NCI-H446 treated with DMSO at 0.1 percent for 48 hours (cell line): Measurements from ENCODE around the gene ADCK2.
"Not testable (repeated sequence)": the region's sequence is repeated elsewhere in the genome, so short reads cannot be mapped to it uniquely, and the experiment has no call there.

Source experiments
- DNase-seq: peaks from one replicate; lab custom pipeline; 2025; lab: John Stamatoyannopoulos, UW

ADCK2 gene

DNA sequence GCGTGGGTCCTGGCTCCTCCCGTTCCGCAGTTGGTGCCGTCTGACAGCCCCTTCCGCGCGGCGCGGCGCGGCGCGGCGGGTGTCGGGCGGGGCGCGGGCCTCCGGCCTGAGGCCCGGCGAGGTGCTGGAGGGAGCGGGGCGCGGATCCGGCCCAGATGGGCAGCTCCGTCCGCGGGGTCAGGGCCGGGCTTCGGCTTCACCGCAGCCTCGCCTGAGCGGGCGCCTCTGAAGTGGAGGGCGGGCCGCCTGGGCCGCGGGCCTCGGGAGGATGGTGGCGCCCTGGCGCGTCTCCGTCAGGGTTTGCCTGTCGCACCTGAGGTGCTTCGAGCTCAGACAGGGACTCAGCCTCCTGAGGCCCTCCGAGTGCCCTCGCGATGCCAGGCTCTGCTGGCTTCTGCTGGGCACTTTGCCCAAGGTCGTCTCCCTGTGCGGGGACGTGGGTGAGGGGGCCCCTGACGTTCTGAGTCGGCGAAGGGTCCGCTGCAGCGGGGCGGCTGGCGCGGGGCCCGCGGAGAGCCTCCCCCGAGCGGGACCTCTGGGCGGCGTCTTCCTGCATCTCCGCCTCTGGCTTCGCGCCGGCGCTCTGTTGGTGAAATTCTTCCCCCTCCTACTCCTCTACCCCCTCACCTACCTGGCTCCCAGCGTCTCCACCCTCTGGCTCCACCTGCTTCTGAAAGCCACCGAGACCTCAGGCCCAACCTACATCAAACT lies 473 bp downstream of the ADCK2 start:
- no peak for DNase-seq

DNA sequence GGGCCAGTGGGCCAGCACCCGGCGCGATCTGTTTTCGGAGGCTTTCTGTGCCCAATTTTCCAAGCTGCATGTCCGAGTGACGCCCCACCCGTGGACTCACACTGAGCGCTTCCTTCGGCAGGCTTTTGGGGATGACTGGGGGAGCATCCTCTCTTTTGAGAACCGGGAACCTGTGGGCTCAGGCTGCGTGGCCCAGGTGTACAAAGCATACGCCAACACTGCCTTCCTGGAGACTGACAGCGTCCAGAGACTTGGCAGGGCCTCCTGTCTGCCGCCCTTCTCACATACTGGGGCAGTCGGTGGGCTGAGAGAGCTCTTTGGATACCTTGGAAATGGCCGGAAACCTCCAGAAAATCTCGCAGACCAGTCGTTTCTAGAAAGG lies 1.0 kb downstream of the ADCK2 start:
- DNase-seq: no peak

DNA sequence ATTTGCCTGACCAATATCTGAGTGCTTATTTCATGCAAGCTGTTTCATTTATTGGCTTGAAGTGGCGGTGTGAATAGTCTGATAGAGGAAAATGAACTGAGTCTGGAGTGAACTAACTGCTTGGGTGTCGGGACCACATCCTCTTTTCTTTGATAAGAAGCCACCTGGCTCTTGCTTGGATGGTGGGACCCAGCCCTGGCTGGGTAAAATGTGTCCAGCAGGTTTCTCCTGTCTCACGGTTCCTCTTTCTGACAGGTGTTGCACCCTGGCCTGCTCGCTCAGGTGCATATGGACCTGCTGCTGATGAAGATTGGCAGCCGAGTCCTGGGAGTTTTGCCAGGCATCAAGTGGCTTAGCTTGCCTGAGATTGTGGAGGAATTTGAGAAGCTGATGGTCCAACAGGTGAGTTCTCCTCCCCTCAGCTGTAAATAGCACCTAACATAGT lies 1.6 kb downstream of the ADCK2 start:
- DNase-seq: no peak

DNA sequence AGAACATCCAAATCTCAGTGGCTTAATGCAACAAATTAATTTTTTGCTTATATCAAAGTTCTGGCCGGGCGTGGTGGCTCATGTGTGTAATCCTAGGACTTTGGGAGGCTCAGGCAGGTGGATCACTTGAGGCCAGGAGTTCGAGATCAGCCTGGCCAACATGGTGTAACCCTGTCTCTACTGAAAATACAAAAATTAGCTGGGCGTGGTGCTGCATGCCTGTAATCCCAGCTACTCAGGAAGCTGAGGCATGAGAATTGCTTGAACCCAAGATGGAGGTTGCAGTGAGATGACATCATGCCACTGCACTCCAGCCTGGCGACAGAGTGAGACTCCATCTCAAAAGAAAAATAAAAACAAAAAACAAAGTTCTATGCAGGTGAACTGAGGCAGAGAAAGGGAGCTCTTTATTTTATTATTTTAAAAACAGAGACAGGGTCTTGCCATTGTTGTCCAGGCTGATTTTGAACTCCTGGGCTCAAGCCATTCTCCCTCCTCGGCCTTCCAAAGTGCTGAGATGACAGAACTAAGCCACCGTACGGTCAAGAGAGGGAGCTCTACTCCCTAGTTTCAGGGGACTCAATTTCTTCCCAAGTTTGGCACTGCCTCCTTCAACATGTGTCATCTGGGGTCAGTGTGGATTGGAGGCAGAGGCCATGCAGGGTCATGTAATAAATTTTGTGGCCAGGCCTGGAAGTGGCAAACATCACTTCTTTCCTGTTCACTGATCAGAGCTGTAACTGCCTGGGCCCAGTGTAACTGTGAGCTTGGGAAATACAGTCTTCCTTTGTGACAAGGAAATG lies 2.4 kb downstream of the ADCK2 start:
- DNase-seq: peak; percentile 31

DNA sequence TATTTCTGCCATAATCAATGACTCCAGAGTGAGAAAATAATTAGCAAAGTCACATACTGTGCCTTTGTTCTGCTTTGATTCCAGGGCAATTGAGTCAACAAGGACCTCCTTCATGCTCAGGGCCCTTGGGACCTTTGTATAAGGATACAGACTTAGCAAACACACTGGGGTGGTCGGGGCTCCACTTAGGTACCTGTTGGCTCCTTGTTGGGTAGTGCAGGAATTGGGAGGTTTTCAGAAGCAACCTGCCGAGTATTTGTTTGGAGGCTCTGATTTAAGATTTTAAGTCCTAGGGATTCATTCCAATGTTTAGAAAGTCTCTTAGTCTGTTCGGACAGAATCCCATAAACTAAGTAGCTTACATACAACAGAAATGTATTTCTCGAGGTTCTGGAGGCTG lies 3.0 kb downstream of the ADCK2 start:
- DNase-seq: no peak

DNA sequence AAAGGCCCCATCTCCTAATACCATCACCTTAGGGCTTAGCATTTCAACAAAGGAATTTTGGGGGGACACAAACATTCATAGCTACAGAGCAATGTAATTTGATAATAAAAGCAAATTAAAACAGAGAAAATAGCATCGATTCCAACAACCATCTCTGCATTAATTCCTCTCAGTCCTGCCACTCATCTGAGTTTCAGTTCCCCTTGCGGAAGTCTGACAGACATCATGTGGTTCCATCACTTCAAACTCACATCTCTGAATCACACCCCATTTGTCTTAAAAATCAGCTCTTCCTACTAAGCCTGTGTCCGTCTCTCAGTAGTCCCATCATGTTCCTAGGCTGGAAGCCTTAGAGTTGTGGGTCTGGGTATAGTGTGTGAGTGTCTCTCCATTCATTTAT lies 3.6 kb downstream of the ADCK2 start:
- no peak for DNase-seq

DNA sequence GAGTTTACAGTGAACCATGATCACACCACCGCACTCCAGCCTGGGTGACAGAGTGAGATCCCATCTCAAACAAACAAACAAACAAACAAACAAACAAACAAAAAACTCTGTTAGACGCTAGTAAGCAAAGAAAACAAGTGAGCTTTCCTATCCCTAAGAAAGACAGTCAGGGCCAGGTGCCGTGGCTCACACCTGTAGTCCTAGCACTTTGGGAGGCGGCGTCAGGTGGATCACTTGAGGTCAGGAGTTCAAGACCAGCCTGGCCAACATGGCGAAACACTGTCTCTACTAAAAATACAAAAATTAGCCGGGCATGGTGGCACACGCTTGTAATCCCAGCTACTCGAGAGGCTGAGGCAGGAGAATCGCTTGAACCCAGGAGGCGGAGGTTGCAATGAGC lies 4.2 kb downstream of the ADCK2 start:
- DNase-seq: not testable (repeated sequence)

DNA sequence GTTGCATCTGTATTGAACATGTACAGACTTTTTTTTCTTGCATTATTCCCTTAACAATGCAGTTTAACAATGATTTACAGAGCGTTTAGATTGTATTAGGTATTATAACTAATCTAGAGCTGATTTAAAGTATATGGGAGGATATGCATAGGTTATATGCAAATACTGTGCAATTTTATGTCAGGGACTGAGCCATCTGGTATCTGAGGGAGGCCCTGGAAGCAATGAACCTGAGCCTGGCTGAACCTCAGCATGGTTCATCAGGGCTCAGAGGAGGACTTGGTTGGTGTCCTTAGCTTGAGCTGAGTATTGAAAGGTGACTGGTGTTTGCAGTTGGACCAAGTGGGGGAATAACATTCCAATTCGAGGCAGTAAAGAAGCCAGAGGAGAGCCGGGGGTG lies 4.8 kb downstream of the ADCK2 start:
- DNase-seq: no peak

DNA sequence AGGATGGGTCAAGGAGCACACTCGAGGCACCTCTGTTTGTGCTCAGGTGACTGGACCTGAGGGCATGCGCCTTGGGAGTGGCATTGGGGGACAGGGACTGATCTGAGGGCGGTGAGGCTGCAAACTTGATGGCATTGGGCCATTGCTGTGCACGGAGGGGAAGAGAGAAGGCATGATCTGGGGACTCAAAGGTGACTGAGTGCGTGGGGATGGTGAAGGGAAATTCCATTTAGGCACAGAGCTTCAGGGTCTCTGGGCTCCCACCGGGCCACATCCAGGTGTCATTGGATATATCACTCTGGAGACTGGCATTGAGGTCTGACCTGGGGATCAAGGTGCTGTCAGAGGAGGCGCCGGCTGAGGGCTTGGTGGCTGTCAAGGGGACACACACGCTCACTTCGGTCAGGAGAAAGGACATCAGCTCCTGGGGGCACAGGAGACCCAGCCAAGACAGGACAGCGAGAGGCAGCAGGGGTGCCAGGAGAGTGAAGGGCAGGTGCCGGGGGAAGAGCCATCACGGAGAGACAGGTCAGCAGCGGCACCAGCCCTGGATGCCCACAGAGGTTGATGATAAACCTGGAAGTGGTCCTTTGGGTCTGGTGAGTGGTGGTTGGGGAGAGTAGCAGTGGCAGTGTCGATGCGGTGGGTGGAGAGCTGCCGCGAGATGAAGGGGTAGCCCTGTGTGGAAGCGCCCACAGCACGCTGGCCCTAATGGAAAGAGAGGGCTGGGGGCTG lies 5.5 kb downstream of the ADCK2 start:
- no peak for DNase-seq

DNA sequence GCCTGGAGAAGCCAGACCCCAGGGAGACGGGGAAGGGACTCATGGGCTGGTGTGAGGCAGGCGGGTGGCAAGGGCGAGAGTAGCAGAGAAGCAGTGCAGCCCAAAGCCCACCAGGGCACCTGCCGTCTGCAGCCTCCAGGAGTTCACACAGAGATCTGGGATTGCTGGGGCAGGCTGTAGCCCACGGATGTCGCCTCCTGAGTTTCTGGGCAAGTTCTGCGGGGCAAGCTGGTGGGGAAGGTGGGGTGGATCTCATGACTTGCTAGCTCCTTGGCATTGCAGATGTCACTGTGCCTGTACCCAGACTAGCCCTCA lies 6.0 kb downstream of the ADCK2 start:
- DNase-seq: no peak

DNA sequence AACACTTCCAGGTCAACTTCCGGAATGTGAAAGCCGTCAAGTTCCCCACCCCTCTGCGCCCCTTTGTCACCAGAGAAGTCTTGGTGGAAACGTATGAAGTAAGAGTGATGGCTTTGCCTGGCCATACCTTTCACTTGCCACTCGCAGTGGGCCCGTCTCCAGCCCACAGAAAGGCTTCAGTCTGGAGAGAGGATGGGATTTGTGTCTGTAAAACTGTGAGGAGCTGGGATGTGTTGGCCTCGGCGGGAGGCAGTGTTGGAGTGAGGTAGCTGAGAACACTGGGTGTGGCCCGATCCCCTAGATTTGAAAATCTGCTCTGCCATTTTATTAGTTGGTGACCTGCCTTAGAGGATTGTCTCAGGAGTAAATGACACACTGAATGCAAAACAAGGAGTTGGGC lies 6.4 kb downstream of the ADCK2 start:
- no peak for DNase-seq

DNA sequence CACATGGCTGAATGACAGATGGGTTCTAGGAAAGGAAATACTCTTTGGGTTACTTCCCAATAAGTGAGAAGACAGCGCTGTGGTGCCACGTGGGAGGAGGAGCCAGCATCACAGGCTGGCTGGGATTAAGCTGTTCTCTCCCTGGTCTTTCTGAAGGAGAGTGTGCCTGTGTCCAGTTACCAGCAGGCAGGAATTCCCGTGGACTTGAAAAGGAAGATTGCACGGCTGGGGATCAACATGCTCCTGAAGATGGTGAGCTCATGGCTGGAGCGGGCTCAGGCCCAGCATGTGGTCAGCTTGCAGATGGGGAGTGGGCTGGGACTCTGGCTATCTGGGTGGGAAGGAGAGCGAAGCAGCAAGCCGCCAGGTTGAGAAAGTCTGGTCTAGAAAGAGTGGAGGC lies 8.1 kb downstream of the ADCK2 start:
- DNase-seq: no peak

DNA sequence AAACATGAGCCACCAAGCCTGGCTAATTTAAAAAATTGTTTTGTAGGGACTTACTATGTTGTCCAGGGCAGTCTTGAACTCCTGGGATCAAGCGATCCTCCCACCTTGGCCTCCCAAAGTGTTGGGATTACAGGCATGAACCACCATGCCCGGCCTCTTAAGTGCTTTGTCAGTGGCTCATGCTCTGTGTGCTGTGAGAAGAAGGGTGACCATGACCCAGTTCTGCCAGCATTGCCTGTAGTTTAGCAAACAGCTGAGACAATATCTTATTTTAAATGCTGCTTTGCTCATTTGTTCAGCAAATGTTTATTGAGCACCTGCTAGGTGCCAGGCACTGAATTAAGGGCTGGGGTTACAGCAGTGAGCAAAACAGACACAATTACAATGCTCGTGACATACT lies 9.0 kb downstream of the ADCK2 start:
- DNase-seq: no peak

DNA sequence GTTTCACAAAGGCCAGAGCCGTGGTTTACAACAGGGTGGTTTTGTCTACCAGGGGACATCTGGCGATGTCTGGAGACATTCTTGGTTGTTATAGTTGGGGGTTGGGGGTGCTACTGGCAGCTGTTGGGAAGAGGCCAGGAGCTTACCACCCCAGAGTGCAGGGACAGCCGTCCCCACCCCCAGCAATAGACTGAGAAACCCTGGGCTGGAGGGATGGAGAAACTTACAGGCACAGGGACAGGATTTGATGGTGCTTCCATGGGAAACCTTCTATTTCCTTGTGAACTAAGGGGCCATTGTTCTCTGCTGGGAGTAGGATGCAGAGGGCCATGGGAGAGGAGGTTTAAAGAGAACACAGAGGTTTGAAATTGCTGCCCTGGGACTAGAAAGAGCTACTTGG lies 10.9 kb downstream of the ADCK2 start:
- DNase-seq: no peak

DNA sequence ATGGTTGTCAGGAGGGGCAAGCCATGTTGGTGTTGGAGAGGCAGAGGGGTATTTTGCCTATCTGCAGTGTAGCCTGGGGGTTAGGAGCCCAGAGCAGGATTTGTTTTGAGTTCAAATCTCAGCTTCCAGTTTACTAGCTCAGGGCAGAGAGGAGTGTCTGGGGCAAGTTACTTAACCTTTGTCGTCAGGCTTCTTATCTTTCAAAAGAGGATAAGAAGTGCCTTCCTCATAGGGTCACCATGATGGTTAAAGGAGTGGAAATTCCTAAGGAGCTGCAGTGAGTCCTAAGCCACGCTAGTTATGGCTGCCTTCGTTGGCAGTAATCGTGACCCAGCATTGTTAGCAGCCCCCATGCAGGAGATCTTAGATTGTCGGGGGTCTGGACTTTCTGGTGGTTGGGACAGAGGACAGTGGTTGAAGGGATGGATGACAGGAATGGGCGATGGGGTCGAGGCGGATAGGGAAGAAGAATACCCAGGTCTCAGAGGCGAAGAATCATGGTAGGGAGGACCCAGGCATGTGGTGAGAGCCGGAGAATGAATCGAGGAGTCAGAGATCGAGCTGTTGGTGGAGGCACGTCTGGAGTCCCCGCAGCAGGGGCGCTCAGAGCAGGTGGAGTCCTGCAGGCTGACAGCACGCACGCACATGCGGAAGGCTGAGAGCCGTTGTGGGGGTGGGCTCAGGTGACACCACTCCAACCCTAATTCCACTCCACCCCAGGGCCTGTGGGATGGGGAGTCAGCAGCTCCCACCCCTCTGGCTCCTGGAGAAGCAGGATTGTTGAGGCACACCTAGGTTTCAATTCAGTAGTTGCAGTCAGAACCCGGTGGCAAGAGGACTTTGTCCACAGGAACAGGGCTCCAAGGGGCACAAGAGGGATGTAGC lies 11.6 kb downstream of the ADCK2 start:
- no peak for DNase-seq

DNA sequence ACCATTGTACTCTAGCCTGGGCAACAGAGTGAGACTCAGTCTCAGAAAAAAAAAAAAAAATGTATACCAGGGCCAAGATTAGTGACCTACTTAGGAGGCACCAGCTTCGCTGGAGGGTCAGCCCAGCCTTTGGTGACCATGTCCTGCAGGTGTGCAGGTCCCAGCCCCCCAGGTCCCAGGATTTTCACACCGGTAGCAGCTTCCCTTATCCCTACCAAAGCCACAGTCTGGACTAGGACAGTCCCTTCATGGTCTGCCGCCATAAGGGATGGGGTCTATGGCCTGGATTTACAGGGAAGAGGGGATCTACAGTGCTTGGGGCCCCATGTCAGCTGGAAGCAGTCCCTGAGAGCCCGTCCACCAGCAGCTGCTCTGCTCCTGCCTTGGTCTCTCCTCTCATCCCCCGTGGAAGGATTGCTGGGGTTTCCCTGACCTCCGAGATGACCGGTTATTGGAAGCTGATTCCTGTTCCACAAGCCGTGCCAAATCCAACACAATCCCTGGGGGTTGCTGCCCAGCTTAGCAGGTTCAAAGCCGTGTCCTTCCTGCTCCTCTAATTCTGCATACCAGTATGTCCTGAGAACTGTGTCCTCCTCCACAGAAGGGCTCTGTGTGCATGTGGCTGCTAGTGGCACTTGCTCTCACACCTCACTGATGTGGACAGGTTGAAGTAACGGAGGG lies 12.8 kb downstream of the ADCK2 start:
- no peak for DNase-seq

DNA sequence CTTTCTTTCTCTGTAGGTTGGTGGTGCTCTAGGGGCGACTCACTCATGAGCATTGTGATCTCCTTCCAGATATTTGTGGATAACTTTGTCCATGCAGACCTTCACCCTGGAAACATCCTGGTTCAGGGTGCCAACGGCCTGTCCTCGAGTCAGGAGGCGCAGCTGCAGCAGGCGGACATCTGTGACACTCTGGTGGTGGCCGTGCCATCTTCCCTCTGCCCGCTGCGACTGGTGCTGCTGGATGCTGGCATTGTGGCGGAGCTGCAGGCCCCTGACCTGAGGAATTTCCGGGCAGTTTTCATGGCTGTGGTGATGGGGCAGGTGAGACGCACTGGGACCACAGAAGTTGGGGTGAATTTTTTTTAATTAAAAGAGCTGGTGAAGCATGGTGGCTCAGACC lies 14.2 kb downstream of the ADCK2 start:
- no peak for DNase-seq

DNA sequence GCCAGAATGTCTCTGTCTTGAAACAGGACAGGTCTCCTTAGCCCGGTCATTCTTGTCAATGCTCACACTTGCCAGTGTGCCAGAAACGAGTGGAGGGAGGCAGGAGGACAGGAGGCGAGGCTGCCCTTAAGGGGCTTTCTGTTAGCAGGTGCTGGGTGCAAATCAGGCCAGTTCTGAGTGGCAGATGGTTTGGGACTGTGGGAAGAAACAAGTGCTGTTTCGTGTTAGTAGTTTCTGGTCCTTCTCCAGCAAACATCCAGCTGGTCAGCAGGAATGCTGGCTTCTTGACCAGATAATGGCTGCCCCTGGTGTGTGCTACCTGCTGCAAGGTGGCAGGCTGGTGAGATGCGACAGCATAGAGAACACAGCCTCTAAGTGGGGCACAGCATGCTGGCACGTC lies 15.6 kb downstream of the ADCK2 start:
- DNase-seq: no peak

DNA sequence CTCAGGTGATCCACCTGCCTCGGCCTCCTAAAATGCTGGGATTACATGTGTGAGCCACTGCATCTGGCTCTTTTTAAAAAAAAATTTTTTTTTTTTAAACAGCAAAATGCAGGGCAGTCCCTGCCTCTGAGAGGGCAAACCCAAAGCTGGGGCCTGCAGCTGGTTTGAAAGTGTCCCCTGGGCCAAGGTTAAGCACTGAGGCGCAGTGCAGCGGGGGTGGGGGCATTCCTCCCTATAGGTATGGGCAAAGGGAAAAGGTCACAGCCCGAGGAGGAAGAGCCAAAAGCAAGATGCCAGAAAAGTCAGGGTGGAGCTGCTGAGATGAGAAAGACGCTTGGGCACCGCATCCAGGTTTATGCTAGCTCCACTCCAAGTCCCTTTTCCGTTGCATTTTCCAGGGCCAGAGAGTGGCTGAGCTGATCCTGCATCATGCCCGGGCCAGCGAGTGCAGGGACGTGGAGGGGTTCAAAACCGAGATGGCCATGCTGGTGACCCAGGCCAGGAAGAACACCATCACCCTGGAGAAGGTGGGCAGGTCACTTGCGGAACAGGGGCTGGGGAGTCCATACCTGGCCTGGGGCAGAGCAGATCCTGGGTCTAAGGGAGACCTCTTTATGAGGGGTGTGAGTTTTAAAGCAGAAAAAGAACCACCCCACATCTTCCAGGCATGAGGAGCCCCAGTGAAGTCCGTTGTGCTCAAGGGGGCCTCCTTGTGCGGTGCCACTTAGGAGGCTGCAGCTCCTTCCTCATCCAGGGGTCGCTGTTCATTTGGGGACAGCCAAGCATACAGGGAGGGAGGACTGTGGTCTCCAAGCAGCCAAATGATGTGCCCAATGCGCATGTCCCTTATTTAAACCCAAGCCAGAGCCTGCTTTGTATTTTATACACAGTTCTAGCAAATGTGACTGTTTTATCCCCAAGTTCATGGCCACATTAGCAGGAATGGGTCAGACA lies 16.7 kb downstream of the ADCK2 start:
- DNase-seq: no peak

DNA sequence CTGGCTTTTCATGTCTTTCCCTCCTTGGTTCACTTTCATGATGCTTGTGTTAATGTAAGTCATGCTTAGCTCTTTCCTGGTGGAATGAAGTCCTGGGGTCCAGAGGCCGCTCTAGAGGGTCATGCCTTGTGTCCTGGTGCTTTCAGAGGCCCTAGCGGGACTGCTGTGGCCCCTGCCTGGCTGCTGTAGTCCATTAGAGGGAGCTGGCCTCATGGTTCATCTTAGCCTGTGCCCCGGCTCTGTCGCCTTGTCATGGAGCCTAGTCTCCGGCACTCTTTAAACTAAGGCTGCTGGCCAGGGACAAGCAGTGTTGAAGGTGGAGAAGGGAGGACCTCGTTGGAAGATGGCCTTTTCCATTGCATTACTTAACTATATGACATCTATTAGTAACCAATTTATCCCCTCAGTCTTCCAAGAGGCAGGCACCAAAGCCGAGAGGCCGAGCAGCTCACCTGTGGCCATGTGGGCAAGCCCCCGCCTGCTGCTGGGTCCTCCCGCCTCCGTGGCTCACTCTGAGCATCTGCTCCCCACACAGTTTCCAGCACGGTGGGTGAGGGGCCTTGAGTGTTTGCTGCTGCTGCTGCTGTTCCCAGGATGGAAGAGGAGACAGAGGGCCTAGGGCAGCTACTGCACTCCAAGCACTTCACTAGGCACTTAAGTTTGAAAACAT lies 18.8 kb downstream of the ADCK2 start:
- no peak for DNase-seq
